Measurements from ENCODE around the gene RNF144A. TPM values are rescaled to one million over a fixed set of nuclear protein-coding genes. Genes with fewer than 3 reads are reported as not detected.

RNF144A gene
- total RNA-seq, 2 donors from 2014 or later: 52.7 to 109 TPM

GRCh38 chr2:6986301-6986911 lies 69.2 kb downstream of the RNF144A start:
- TF ChIP-seq POLR2A (IDR thresholded peaks at IDR 0.05) (no peak), CTCF (IDR thresholded peaks at IDR 0.05) (peak in 2 of 7 experiments; percentile 14 to 29)
- intact Hi-C loops (cut with DNase I): loop anchor here (10.0 kb wide), 1 partner anchor 62 kb away; no protein-coding TSS in a partner anchor
- DNase-seq (peak; percentile 81 to 93 (median 92)), ATAC-seq (peak; percentile 94)
- H3K27ac ChIP-seq: peak overlapping the region; percentile 76 to 85 (median 81)
- no peaks in the 10 kb centered on the region for H3K36me3 ChIP-seq (replicated peaks in 1 of 2; ENCODE audit: insufficient read depth in 1 of 2, low read depth in 2 of 2)
- no peaks in the 10 kb centered on the region for H3K27me3 ChIP-seq
- WGBS, 2 donors: 12 to 13% methylated on average over 3 of the region's 3 CpGs
- H3K4me3 ChIP-seq: no peak overlapping the region
- peaks cover 70% of the 10 kb centered on the region for H3K4me1 ChIP-seq
- no peaks in the 10 kb centered on the region for H3K9me3 ChIP-seq

GRCh38 chr2:6986912-6987361 lies 69.7 kb downstream of the RNF144A start:
- no peak for ATAC-seq
- peak overlapping the region; percentile 76 to 85 (median 81) for H3K27ac ChIP-seq
- intact Hi-C loops (cut with DNase I): loop anchor here (10.0 kb wide), 1 partner anchor 62 kb away; no protein-coding TSS in a partner anchor

GRCh38 chr2:6990871-6991270 lies 73.7 kb downstream of the RNF144A start:
- Histone ChIP-seq H3K27ac (no peak overlapping the region), H3K27me3 (no peaks in the 10 kb centered on the region), H3K4me1 (peaks cover 48% of the 10 kb centered on the region), H3K9me3 (no peaks in the 10 kb centered on the region), H3K4me3 (no peak overlapping the region), H3K36me3 (replicated peaks in 1 of 2; ENCODE audit: insufficient read depth in 1 of 2, low read depth in 2 of 2) (no peaks in the 10 kb centered on the region)
- whole genome bisulfite sequencing, 2 donors: 95 to 98% methylated on average over 3 of the region's 3 CpGs
- DNase-seq: no peak
- no peak for ATAC-seq
- TF ChIP-seq CTCF (IDR thresholded peaks at IDR 0.05) (no peak), POLR2A (IDR thresholded peaks at IDR 0.05) (no peak)
- intact Hi-C loops (cut with DNase I): no loop called here

More at GRCh38 chr2:6986912-6987361, 69.7 kb downstream of the RNF144A start:
- H3K4me1 ChIP-seq: peaks cover 70% of the 10 kb centered on the region
- TF ChIP-seq CTCF (IDR thresholded peaks at IDR 0.05) (no peak), POLR2A (IDR thresholded peaks at IDR 0.05) (no peak)
- H3K27me3 ChIP-seq: no peaks in the 10 kb centered on the region
- no peaks in the 10 kb centered on the region for H3K9me3 ChIP-seq
- no peak overlapping the region for H3K4me3 ChIP-seq
- 25 to 35% methylated on average over 12 of the region's 12 CpGs for WGBS, 2 donors
- H3K36me3 ChIP-seq (replicated peaks in 1 of 2; ENCODE audit: insufficient read depth in 1 of 2, low read depth in 2 of 2): no peaks in the 10 kb centered on the region
- no peak for DNase-seq

- 60 to 75% methylated on average over 4 of the region's 4 CpGs for WGBS, 2 donors
- H3K27me3 ChIP-seq: no peaks in the 10 kb centered on the region
- DNase-seq (no peak), ATAC-seq (no peak)
- peak overlapping the region in 2 of 4 donors; percentile 49 to 60 for H3K27ac ChIP-seq
- H3K4me3 ChIP-seq: no peak overlapping the region
- TF ChIP-seq POLR2A (IDR thresholded peaks at IDR 0.05) (no peak), CTCF (IDR thresholded peaks at IDR 0.05) (no peak)
- intact Hi-C loops (cut with DNase I): no loop called here
- no peaks in the 10 kb centered on the region for H3K9me3 ChIP-seq
- H3K4me1 ChIP-seq: peaks cover 28% of the 10 kb centered on the region
- H3K36me3 ChIP-seq (replicated peaks in 1 of 2; ENCODE audit: insufficient read depth in 1 of 2, low read depth in 2 of 2): no peaks in the 10 kb centered on the region
Measured at GRCh38 chr2:6992794-6993228, 75.6 kb downstream of the RNF144A start.

Measured in body of pancreas (tissue), 4 donors.